GM23338 (cell line): Measurements from ENCODE around the gene MED27. TPM values are rescaled to one million over a fixed set of nuclear protein-coding genes. Genes with fewer than 3 reads are reported as not detected.

Experiments used
- ATAC-seq: fragments of 200-7000 bp; cut with Tn5 transposase; 3 replicates; pipeline ENCODE4 v1.9.1; 2020
- DNase-seq: peaks from one replicate; pipeline ENCODE4 v3.0.0-alpha.2; 2015; ENCODE audit warnings: low spot score
- H2AFZ ChIP-seq: fragments of 200-600 bp; sonication (generic); 2 replicates; pipeline ENCODE4 v1.8.0; 2016; ENCODE audit warnings: antibody characterized with exemption, mild to moderate bottlenecking, moderate library complexity
- H3F3A ChIP-seq: fragments of 200-600 bp; sonication (generic); replicated peaks from 2 replicates; pipeline ENCODE4 v1.8.0; 2017; ENCODE audit warnings: antibody characterized with exemption, mixed run types, low read depth
- H3K27ac ChIP-seq: fragments of 200-600 bp; sonication (generic); 2 replicates; pipeline ENCODE4 v1.6.1; 2016; ENCODE audit warnings: low read depth
- H3K27me3 ChIP-seq: fragments of 200-600 bp; sonication (generic); 2 replicates; pipeline ENCODE4 v1.8.0; 2016; ENCODE audit warnings: mild to moderate bottlenecking, mixed run types, moderate library complexity; ENCODE audit not compliant: insufficient read depth
- H3K36me3 ChIP-seq: fragments of 200-600 bp; sonication (generic); 2 replicates; pipeline ENCODE4 v1.8.0; 2016; ENCODE audit warnings: mild to moderate bottlenecking; ENCODE audit not compliant: insufficient read depth
- H3K4me1 ChIP-seq: fragments of 200-600 bp; sonication (generic); 2 replicates; pipeline ENCODE4 v1.8.0; 2016; ENCODE audit warnings: mild to moderate bottlenecking, moderate library complexity; ENCODE audit not compliant: insufficient read depth
- H3K4me2 ChIP-seq: fragments of 200-600 bp; sonication (generic); 2 replicates; pipeline ENCODE4 v1.7.1; 2017; ENCODE audit warnings: mixed run types
- H3K4me3 ChIP-seq: fragments of 200-600 bp; sonication (generic); 2 replicates; pipeline ENCODE4 v1.6.1; 2016; ENCODE audit warnings: mixed run types
- H3K79me2 ChIP-seq: fragments of 200-600 bp; sonication (generic); replicated peaks from 2 replicates; pipeline ENCODE4 v1.8.0; 2017; ENCODE audit warnings: mild to moderate bottlenecking; ENCODE audit not compliant: insufficient read depth
- H3K9me2 ChIP-seq: fragments of 200-600 bp; sonication (generic); 2 replicates; pipeline ENCODE4 v1.8.0; 2017; ENCODE audit not compliant: insufficient read depth
- H4K20me1 ChIP-seq: fragments of 200-600 bp; sonication (generic); replicated peaks from 2 replicates; pipeline ENCODE4 v1.8.0; 2017; ENCODE audit warnings: mild to moderate bottlenecking; ENCODE audit not compliant: insufficient read depth
- H3K27ac Mint-ChIP-seq: 2 replicates; pipeline ENCODE4 v1.8.0; 2020; ENCODE audit warnings: inconsistent platforms, mild to moderate bottlenecking, moderate library complexity, mixed read lengths
- H3K27me3 Mint-ChIP-seq: 3 replicates; pipeline ENCODE4 v1.8.0; 2022; ENCODE audit warnings: low read depth, mild to moderate bottlenecking, moderate library complexity, mixed read lengths, inconsistent platforms; ENCODE audit not compliant: insufficient read depth, poor library complexity
- H3K36me3 Mint-ChIP-seq: 3 replicates; pipeline ENCODE4 v1.8.0; 2021; ENCODE audit warnings: low read depth, mild to moderate bottlenecking, inconsistent platforms, moderate library complexity, mixed read lengths
- H3K4me1 Mint-ChIP-seq: 3 replicates; pipeline ENCODE4 v1.8.0; 2020; ENCODE audit warnings: mild to moderate bottlenecking, inconsistent platforms, mixed read lengths
- H3K4me3 Mint-ChIP-seq: 3 replicates; pipeline ENCODE4 v1.8.0; 2021; ENCODE audit warnings: moderate library complexity, mild to moderate bottlenecking, inconsistent platforms, mixed read lengths
- H3K9me3 Mint-ChIP-seq: 3 replicates; pipeline ENCODE4 v1.8.0; 2020; ENCODE audit warnings: moderate library complexity, mild to moderate bottlenecking, inconsistent platforms, mixed read lengths
- CREB1 ChIP-seq: fragments of 250-450 bp; sonication (Bioruptor Pico); IDR thresholded peaks from 2 replicates; pipeline ENCODE4 v1.5.0; 2020; ENCODE audit warnings: low read depth, mild to moderate bottlenecking, moderate library complexity
- CTCF ChIP-seq, 2 experiments: fragments of 200-600 bp in 1 of 2; sonication (generic) in 1 of 2; conservative IDR thresholded peaks; 2 replicates each; pipeline versions ENCODE4 v1.5.1 to v1.6.1; 2016 to 2017; ENCODE audit warnings: antibody characterized with exemption in 2 of 2, low read depth in 2 of 2, mild to moderate bottlenecking in 2 of 2, moderate library complexity in 1 of 2
- ETS1 ChIP-seq: IDR thresholded peaks from 2 replicates; pipeline ENCODE4 v1.6.1; 2016; ENCODE audit warnings: antibody characterized with exemption
- POLR2AphosphoS5 ChIP-seq: IDR thresholded peaks from 2 replicates; pipeline ENCODE4 v1.6.1; 2016; ENCODE audit warnings: antibody characterized with exemption, low read depth
- REST ChIP-seq: IDR thresholded peaks from one replicate; pipeline ENCODE4 v1.6.1; 2018; ENCODE audit warnings: antibody characterized with exemption; ENCODE audit not compliant: unreplicated experiment
- STAT1 ChIP-seq: IDR thresholded peaks from one replicate; pipeline ENCODE4 v1.6.1; 2016; ENCODE audit warnings: antibody characterized with exemption; ENCODE audit not compliant: unreplicated experiment
- ZNF114 ChIP-seq: fragments of 250-450 bp; sonication (Bioruptor Pico); IDR thresholded peaks from 2 replicates; pipeline ENCODE4 v1.5.0; 2020; ENCODE audit warnings: mild to moderate bottlenecking, moderate library complexity
- ZNF462 ChIP-seq: fragments of 250-450 bp; sonication (Bioruptor Pico); IDR thresholded peaks from 2 replicates; pipeline ENCODE4 v1.5.0; 2020; ENCODE audit warnings: mild to moderate bottlenecking, moderate library complexity
- polyA plus RNA-seq: library from polyadenylated mRNA; unstranded; fragments of >200 nt; fragmentation: Nextera tagmentation; extraction: Ambion mirVana; gene quantifications from 2 replicates; pipeline ENCODE4 v1.2.1, GENCODE V29; 2016
- total RNA-seq: library from RNA; depleted of rRNA; stranded (reverse); fragments of >200 nt; shearing (Covaris generic); gene quantifications from 2 replicates; pipeline ENCODE4 v1.2.3, GENCODE V29; 2014

The MED27 gene
- total and polyA plus RNA-seq, 2 experiments from 2014 or later = 30.6 to 35.0 TPM

GRCh38 chr9:132114102-132114707, 34.5 kb upstream of the MED27 start (continued):
- TF ChIP-seq REST = peak; percentile 100

- Mint-ChIP-seq H3K9me3 (no peaks in the 10 kb centered on the region), H3K4me3 (no peak overlapping the region), H3K4me1 (peaks cover 13% of the 10 kb centered on the region), H3K27me3 (peaks cover 8% of the 10 kb centered on the region), H3K36me3 (no peaks in the 10 kb centered on the region), H3K27ac (no peak overlapping the region)
- Histone ChIP-seq H2AFZ (peak overlapping the region; percentile 80), H4K20me1 (no peaks in the 10 kb centered on the region), H3K4me1 (no peaks in the 10 kb centered on the region), H3K4me3 (no peak overlapping the region), H3K79me2 (no peaks in the 10 kb centered on the region), H3K9me2 (no peaks in the 10 kb centered on the region), H3F3A (no peaks in the 10 kb centered on the region), H3K27ac (no peak overlapping the region), H3K4me2 (no peak overlapping the region), H3K27me3 (no peaks in the 10 kb centered on the region), H3K36me3 (no peaks in the 10 kb centered on the region)
- no peak for DNase-seq
- no peak for ATAC-seq
- no peak for TF ChIP-seq CREB1
- TF ChIP-seq REST = no peak
- TF ChIP-seq CTCF (conservative IDR thresholded peaks at IDR 0.05; ENCODE audit: low read depth in 2 of 2) = no peak
- no peak for TF ChIP-seq POLR2AphosphoS5
- no peak for TF ChIP-seq ZNF462 (CRISPR knock-in tag)
- TF ChIP-seq STAT1 = no peak
- no peak for TF ChIP-seq ZNF114 (CRISPR knock-in tag)
- no peak for TF ChIP-seq ETS1
These were observed 29.6 kb upstream of the MED27 start for GRCh38 chr9:132109291-132109690.
